Chondrocyte (in vitro differentiated cells): ENCODE results near the gene ZFPM1. TPM values are rescaled to one million over a fixed set of nuclear protein-coding genes. Genes with fewer than 3 reads are reported as not detected.

ENCODE experiments used
- DNase-seq: peaks from one replicate; pipeline ENCODE4 v3.0.0; 2021; ENCODE audit warnings: mixed read lengths, low spot score
- H3K27ac Mint-ChIP-seq: one replicate; pipeline ENCODE4 v1.8.0; 2021; ENCODE audit warnings: mild to moderate bottlenecking, moderate library complexity, mixed read lengths; ENCODE audit not compliant: unreplicated experiment
- H3K27me3 Mint-ChIP-seq: 2 replicates; pipeline ENCODE4 v1.8.0; 2021; ENCODE audit warnings: low read depth, mixed read lengths
- H3K36me3 Mint-ChIP-seq: 2 replicates; pipeline ENCODE4 v1.8.0; 2021; ENCODE audit warnings: low read depth, mixed read lengths
- H3K4me1 Mint-ChIP-seq: 2 replicates; pipeline ENCODE4 v1.8.0; 2021; ENCODE audit warnings: low read depth, mild to moderate bottlenecking, mixed read lengths
- H3K4me3 Mint-ChIP-seq: one replicate; pipeline ENCODE4 v1.8.0; 2021; ENCODE audit warnings: mild to moderate bottlenecking, moderate library complexity, mixed read lengths; ENCODE audit not compliant: unreplicated experiment
- H3K9me3 Mint-ChIP-seq: 2 replicates; pipeline ENCODE4 v1.8.0; 2021; ENCODE audit warnings: low read depth, mixed read lengths
- CTCF ChIP-seq: fragments of 200-600 bp; sonication (generic); IDR thresholded peaks from 2 replicates; pipeline ENCODE4 v1.5.0; 2021; ENCODE audit warnings: antibody characterized with exemption, mild to moderate bottlenecking, moderate library complexity
- total RNA-seq: library from RNA; stranded (reverse); gene quantifications from 3 replicates; pipeline ENCODE4 v1.2.1, GENCODE V29; 2021

The ZFPM1 gene
- total RNA-seq, 1 donor from 2014 or later, result 7.6 TPM

GRCh38 chr16:88432174-88432573 is 20.9 kb upstream of the ZFPM1 start:
- Mint-ChIP-seq H3K4me1 (no peaks in the 10 kb centered on the region), H3K4me3 (no peak overlapping the region), H3K9me3 (no peaks in the 10 kb centered on the region), H3K27ac (no peak overlapping the region), H3K36me3 (peaks cover 3% of the 10 kb centered on the region), H3K27me3 (no peaks in the 10 kb centered on the region)
- no peak for DNase-seq
- no peak for TF ChIP-seq CTCF

GRCh38 chr16:88432753-88433152 is 20.3 kb upstream of the ZFPM1 start:
- H3K36me3 Mint-ChIP-seq, result peaks cover 3% of the 10 kb centered on the region
- no peaks in the 10 kb centered on the region for H3K27me3 Mint-ChIP-seq
- no peak overlapping the region for H3K4me3 Mint-ChIP-seq
- H3K4me1 Mint-ChIP-seq, result no peaks in the 10 kb centered on the region
- TF ChIP-seq CTCF, result no peak
- H3K9me3 Mint-ChIP-seq, result no peaks in the 10 kb centered on the region
- no peak for DNase-seq
- H3K27ac Mint-ChIP-seq, result no peak overlapping the region

GRCh38 chr16:88433632-88434352 is 19.3 kb upstream of the ZFPM1 start:
- Mint-ChIP-seq H3K4me3 (no peak overlapping the region), H3K9me3 (no peaks in the 10 kb centered on the region), H3K36me3 (peaks cover 3% of the 10 kb centered on the region), H3K27ac (no peak overlapping the region), H3K4me1 (no peaks in the 10 kb centered on the region), H3K27me3 (no peaks in the 10 kb centered on the region)
- DNase-seq, result no peak
- no peak for TF ChIP-seq CTCF

GRCh38 chr16:88434353-88434690 is 18.8 kb upstream of the ZFPM1 start:
- H3K27ac Mint-ChIP-seq, result no peak overlapping the region
- H3K27me3 Mint-ChIP-seq, result no peaks in the 10 kb centered on the region
- H3K36me3 Mint-ChIP-seq, result peaks cover 3% of the 10 kb centered on the region
- H3K4me3 Mint-ChIP-seq, result no peak overlapping the region
- H3K9me3 Mint-ChIP-seq, result no peaks in the 10 kb centered on the region
- no peaks in the 10 kb centered on the region for H3K4me1 Mint-ChIP-seq
- no peak for TF ChIP-seq CTCF
- no peak for DNase-seq

- TF ChIP-seq CTCF, result no peak
- no peaks in the 10 kb centered on the region for H3K9me3 Mint-ChIP-seq
Measured at GRCh38 chr16:88434746-88435145, 18.3 kb upstream of the ZFPM1 start.

More at GRCh38 chr16:88434746-88435145, 18.3 kb upstream of the ZFPM1 start:
- DNase-seq, result no peak
- no peaks in the 10 kb centered on the region for H3K27me3 Mint-ChIP-seq
- no peak overlapping the region for H3K4me3 Mint-ChIP-seq
- H3K36me3 Mint-ChIP-seq, result peaks cover 2% of the 10 kb centered on the region
- H3K4me1 Mint-ChIP-seq, result no peaks in the 10 kb centered on the region
- H3K27ac Mint-ChIP-seq, result no peak overlapping the region
